ENCODE results near the gene STK10. TPM values are rescaled to one million over a fixed set of nuclear protein-coding genes. Genes with fewer than 3 reads are reported as not detected.
A peak's percentile ranks its signal among the peaks of the same experiment; 100 is the strongest.

Gene STK10
- total and polyA plus RNA-seq, 9 of the 15 experiments (the other 6 are each of a cell fraction or from before 2014, with no cell fraction given), result 0.30 to 6.7 (median 2.4) TPM

GRCh38 chr5:172015346-172015745, 172.7 kb downstream of the STK10 start:
- no peak overlapping the region for H3K4me3 ChIP-seq
- H3K4me1 ChIP-seq (replicated peaks in 1 of 2; ENCODE audit: control insufficient read depth in 2 of 2, insufficient read depth in 2 of 2, low read length in 2 of 2), result no peaks in the 10 kb centered on the region
- TF ChIP-seq E4F1 (CRISPR knock-in tag; IDR thresholded peaks at IDR 0.05; ENCODE audit: borderline replicate concordance) (no peak), TBP (optimal IDR thresholded peaks at IDR 0.05; ENCODE audit: low read depth, low read length) (no peak), CSDE1 (IDR thresholded peaks at IDR 0.05) (no peak), SMARCA5 (IDR thresholded peaks at IDR 0.05) (no peak), LCOR (CRISPR knock-in tag; IDR thresholded peaks at IDR 0.05) (no peak)
- no peaks in the 10 kb centered on the region for H3K79me2 ChIP-seq (ENCODE audit: control insufficient read depth, insufficient read depth, low read length)
- 14% methylated on average over 4 of the region's 4 CpGs for WGBS (ENCODE audit: insufficient coverage, low coverage, missing lambda C conversion rate)
- H3K27ac ChIP-seq (ENCODE audit: extremely low read depth, low read depth, low read length), result no peak overlapping the region
- H3K9ac ChIP-seq (ENCODE audit: insufficient read depth in 1 of 2, low read depth in 2 of 2, low read length in 2 of 2), result no peak overlapping the region
- no peaks in the 10 kb centered on the region for H4K20me1 ChIP-seq (replicated peaks; ENCODE audit: control insufficient read depth, insufficient read depth, low read length)
- in situ Hi-C loops (cut with MboI) (no loop called here), intact Hi-C loops (cut with micrococcal nuclease) (no loop called here)
- CTCF ChIA-PET (ENCODE audit: low intra/inter-chr PET ratio), result no interaction called here
- BruUV-seq (replicated peaks), result no TSS peak
- peaks cover 0 to 6% of the 10 kb centered on the region in 2 experiments; a peak in 3 of 5 replicates for H3K27me3 ChIP-seq (ENCODE audit: control insufficient read depth in 2 of 2, insufficient read depth in 2 of 2, low read length in 2 of 2)
- peak overlapping the region; percentile 3; the same call in 1 of the 2 replicates for H3K4me2 ChIP-seq (ENCODE audit: insufficient read depth, low read length)
- DNase-seq (ENCODE audit: extremely low read depth in 1 of 4, low spot score in 3 of 4) (no peak), ATAC-seq (peak; percentile 48), FAIRE-seq (no peak)
- peak overlapping the region; percentile 49; the same call in 1 of the 2 replicates for H2AFZ ChIP-seq (ENCODE audit: low read depth, low read length)
- POLR2A ChIA-PET, result interaction anchor here (1.2 kb wide), 1 partner anchor 9 kb away, joined by 4 read pairs; the partner anchor contains the start of gene FBXW11
- H3K9me1 ChIP-seq (ENCODE audit: control insufficient read depth, insufficient read depth, low read length), result no peaks in the 10 kb centered on the region
- H3K36me3 ChIP-seq (ENCODE audit: control insufficient read depth, insufficient read depth, low read length), result no peaks in the 10 kb centered on the region
- no peaks in the 10 kb centered on the region; the same call in 1 of the 2 replicates for H3K9me3 ChIP-seq (replicated peaks; ENCODE audit: control insufficient read depth, insufficient read depth, low read depth, low read length)
